ENCODE results near the gene TSPAN15.

Gene TSPAN15

DNA sequence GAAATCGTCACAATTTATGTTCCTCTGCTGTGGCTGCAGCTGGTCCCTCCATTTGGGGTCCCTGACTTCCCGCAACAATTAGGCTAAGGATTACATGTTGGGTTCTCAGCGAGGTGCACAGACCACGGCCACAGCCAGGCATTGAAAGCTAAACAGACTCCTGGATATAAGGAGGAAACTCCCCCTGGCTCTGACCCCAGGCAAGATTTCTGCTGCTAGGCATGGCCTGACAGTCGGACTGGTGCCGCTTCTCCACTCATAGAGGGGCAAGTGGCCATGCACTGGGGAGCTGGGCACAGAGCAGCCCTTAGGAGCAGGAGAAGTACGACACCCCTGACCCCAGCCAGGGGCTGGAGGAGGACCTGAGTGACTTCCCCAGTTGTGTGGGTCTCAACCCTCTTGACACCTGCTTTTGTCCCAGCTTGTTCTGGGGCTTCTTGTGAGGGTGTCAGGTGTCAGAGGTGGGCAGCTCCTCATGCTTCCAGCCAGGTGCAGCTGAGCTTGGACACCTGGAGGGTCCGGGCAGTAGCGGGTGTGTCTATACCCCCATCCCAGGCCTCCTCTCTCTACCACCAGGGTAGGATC, 38.3 kb downstream of the TSPAN15 start:
- DNase-seq: no peak

GRCh38 chr10:69490876-69491275, 39.6 kb downstream of the TSPAN15 start:
- DNase-seq: no peak

DNA sequence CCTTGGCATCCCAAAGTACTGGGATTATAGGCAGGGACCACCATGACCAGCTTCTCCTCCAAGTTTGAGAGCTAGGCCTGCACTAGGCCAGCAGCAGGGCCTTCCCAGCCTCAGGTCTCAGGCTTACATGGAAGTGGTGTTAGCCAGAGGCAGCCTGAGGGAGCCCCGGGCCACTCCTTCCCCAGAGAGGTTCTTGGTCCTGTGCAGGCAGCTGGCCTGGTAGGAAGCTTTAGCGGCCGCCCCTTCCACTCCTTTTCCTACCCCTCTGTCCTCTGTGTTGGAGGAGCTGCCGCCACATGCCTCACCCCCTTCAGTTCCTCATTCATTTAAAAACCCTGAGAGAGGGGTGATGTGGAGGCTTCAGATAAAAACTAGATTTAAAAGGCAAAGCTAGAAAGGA, 40.3 kb downstream of the TSPAN15 start:
- no peak for DNase-seq

GRCh38 chr10:69492091-69492745, 41.0 kb downstream of the TSPAN15 start:
- DNase-seq: no peak

DNA sequence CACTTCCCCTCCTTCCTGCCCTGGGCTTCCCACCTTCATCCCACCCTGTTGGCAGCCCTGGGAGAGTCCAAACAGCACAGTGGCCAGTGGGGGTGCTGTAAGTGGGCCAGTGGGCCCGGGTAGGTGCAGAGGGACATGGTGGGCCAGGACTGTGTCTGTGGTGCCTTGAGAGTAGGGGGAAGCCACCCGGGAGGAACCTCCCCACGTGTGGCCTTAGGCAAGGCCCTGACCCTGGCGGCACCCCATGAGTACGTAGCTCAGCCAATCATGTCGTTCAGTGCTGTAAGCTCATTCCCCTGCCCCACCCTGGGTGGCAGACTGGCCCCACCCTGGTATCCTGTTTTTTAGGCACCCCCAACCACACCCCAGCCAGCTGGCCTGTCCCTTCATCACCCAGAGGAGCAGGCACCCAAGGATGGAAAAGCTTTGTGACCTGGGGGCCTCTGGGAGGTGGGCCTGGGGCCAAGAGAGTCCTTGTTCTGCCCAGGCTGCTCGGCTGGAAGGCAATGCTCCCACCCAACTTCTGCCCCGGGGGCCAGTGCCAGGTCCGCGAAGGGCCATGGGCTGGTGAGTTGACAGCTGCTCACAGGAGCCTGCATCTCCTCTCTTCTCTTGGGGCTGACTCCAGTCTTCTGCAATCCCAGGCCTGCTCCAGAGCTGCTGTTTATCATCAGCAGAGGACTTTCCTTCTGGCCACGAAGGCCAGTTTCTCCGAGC, 41.6 kb downstream of the TSPAN15 start:
- DNase-seq: no peak

DNA sequence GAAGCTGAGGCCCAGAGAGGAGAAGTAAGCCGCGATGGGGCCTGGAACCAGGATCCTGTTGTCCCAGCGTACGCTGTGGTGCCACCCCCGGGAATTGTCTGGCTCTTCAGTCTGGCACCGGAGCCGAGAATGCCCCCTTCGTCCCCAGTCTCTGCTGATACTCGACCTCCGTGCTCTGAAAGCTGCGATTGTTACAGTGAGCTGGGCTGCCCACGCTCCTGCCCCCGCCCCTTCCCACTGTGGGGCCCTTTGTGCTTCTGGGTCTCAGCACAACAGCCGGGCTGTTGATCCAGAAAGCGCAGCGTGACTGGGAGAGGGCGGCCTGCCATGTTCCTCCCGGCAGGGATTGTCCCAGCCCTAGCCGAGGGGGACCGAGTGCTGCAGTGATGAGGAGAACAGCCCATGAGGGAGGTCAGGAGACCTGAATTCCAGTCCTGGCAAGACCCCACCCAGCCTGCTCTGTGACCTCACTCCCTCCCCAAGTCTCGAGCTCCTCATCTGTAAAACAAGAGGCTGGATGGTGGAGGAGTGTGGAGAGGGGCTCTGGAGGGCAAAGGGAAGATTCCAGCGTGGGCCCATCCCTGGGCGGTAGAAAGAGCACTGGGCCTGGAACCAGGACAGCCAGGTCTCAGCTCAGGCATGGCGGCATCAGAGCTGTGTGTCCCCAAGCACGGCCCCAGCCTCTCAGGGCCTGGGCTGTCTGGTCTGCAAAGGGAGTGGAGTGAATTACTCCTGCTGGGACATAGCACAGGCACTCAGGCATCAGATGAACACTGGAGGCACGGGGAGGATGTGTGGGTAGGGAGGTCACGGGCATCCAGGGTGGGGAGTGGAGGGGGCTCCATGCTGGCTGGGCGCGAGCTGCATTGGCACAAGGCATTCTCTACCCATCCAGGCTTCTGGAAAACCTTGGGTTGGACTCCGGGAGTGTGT, 43.6 kb downstream of the TSPAN15 start:
- DNase-seq: no peak

GRCh38 chr10:69495666-69496065, 44.4 kb downstream of the TSPAN15 start:
- no peak for DNase-seq

GRCh38 chr10:69496352-69497230, 45.3 kb downstream of the TSPAN15 start:
- DNase-seq: no peak

DNA sequence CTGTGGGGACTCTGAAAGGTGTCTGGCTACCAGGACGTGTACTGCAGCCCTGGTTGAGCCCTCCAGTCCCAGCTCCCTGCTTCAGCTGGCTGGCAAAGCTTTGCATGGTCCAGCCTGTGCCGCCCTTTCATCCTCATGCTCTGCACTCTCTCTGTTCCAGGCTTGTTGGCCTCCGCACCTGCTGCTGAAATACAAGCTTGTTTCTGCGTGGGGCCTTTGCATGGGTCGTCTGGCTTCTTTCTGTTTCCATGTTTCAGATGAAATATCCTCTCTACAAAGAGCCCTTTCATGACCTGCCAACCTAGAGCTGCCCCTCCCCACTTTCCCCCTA, 45.9 kb downstream of the TSPAN15 start:
- DNase-seq: no peak

- no peak for DNase-seq
These were observed 46.5 kb downstream of the TSPAN15 start for GRCh38 chr10:69497611-69498390.

GRCh38 chr10:69498711-69499471, 47.6 kb downstream of the TSPAN15 start:
- DNase-seq: no peak

GRCh38 chr10:69499726-69500689, 48.7 kb downstream of the TSPAN15 start:
- no peak for DNase-seq

- DNase-seq: no peak
These were observed 49.7 kb downstream of the TSPAN15 start for GRCh38 chr10:69500864-69501468.

GRCh38 chr10:69501657-69502056, 50.4 kb downstream of the TSPAN15 start:
- DNase-seq: no peak

GRCh38 chr10:69502589-69502988, 51.3 kb downstream of the TSPAN15 start:
- DNase-seq: no peak

- DNase-seq: no peak
These were observed 52.0 kb downstream of the TSPAN15 start for GRCh38 chr10:69503001-69503895.

DNA sequence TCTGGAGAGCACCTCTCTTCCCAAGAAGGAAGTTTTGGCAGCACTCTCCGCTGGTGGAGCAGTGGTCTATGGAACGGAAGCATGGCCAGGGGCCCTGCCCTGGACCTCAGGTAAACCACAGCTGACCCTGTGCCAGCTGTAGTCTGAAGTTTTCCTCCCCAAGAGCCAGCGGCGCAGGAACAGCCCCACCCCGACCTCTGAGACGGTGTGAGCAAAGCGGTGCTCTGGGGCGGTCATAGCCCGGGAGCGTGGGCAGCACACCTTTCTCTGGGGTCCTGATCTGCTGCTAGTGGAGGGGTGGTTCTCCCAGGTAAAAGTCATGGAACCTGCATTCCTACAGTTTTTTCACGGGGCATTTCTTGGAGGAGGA, 52.6 kb downstream of the TSPAN15 start:
- DNase-seq: no peak
